Neural progenitor cell (in vitro differentiated cells): ENCODE results near the gene CA14. TPM values are rescaled to one million over a fixed set of nuclear protein-coding genes. Genes with fewer than 3 reads are reported as not detected.

Experiments
- DNase-seq: peaks from one replicate; pipeline ENCODE4 v3.0.0-alpha.2; 2016; ENCODE audit warnings: low spot score
- H2AFZ ChIP-seq: fragments of 200-600 bp; sonication (generic); replicated peaks from 2 replicates; pipeline ENCODE4 v1.6.1; 2016; ENCODE audit warnings: antibody characterized with exemption
- H3F3A ChIP-seq: fragments of 200-600 bp; sonication (generic); 2 replicates; pipeline ENCODE4 v1.6.1; 2016; ENCODE audit warnings: antibody characterized with exemption, low read depth
- H3K27ac ChIP-seq: fragments of 200-600 bp; sonication (generic); 2 replicates; pipeline ENCODE4 v1.5.1; 2016; ENCODE audit warnings: mild to moderate bottlenecking
- H3K27me3 ChIP-seq: fragments of 200-600 bp; sonication (generic); 2 replicates; pipeline ENCODE4 v1.6.1; 2016; ENCODE audit warnings: mild to moderate bottlenecking, moderate library complexity
- H3K36me3 ChIP-seq: fragments of 200-600 bp; sonication (generic); 2 replicates; pipeline ENCODE4 v1.5.1; 2016
- H3K4me1 ChIP-seq: fragments of 200-600 bp; sonication (generic); 2 replicates; pipeline ENCODE4 v1.6.1; 2016; ENCODE audit warnings: mixed run types
- H3K4me2 ChIP-seq: fragments of 200-600 bp; sonication (generic); 2 replicates; pipeline ENCODE4 v1.6.1; 2016
- H3K4me3 ChIP-seq: fragments of 200-600 bp; sonication (generic); 2 replicates; pipeline ENCODE4 v1.5.1; 2016
- H3K79me2 ChIP-seq: fragments of 200-600 bp; sonication (generic); 2 replicates; pipeline ENCODE4 v1.6.1; 2016; ENCODE audit warnings: low read depth
- H3K9ac ChIP-seq: fragments of 200-600 bp; sonication (generic); 2 replicates; pipeline ENCODE4 v1.6.1; 2016
- H3K9me3 ChIP-seq: fragments of 200-600 bp; sonication (generic); 2 replicates; pipeline ENCODE4 v1.5.1; 2016; ENCODE audit warnings: low read depth
- H4K20me1 ChIP-seq: fragments of 200-600 bp; sonication (generic); 2 replicates; pipeline ENCODE4 v1.6.1; 2016; ENCODE audit warnings: low read depth
- H3K27ac Mint-ChIP-seq: 3 replicates; pipeline ENCODE4 v1.8.0; 2021; ENCODE audit warnings: mixed read lengths
- H3K27me3 Mint-ChIP-seq: 2 replicates; pipeline ENCODE4 v1.8.0; 2022; ENCODE audit warnings: low read depth, mild to moderate bottlenecking, inconsistent platforms, moderate library complexity, mixed read lengths; ENCODE audit not compliant: insufficient read depth
- H3K36me3 Mint-ChIP-seq: 3 replicates; pipeline ENCODE4 v1.8.0; 2021; ENCODE audit warnings: mixed read lengths
- H3K4me1 Mint-ChIP-seq: 3 replicates; pipeline ENCODE4 v1.8.0; 2021; ENCODE audit warnings: mixed read lengths
- H3K4me3 Mint-ChIP-seq: 3 replicates; pipeline ENCODE4 v1.8.0; 2021; ENCODE audit warnings: mild to moderate bottlenecking, moderate library complexity, mixed read lengths
- H3K9me3 Mint-ChIP-seq: 3 replicates; pipeline ENCODE4 v1.8.0; 2020; ENCODE audit warnings: mixed read lengths
- CTCF ChIP-seq: fragments of 200-600 bp; sonication (generic); IDR thresholded peaks from 2 replicates; pipeline ENCODE4 v1.5.1; 2017; ENCODE audit warnings: antibody characterized with exemption, mild to moderate bottlenecking
- EZH2 ChIP-seq: fragments of 200-600 bp; sonication (generic); IDR thresholded peaks from 2 replicates; pipeline ENCODE4 v1.6.1; 2017; ENCODE audit warnings: antibody characterized with exemption, mild to moderate bottlenecking, moderate library complexity
- EZH2phosphoT487 ChIP-seq: fragments of 200-600 bp; sonication (generic); IDR thresholded peaks from 2 replicates; pipeline ENCODE4 v1.6.1; 2017; ENCODE audit warnings: antibody characterized with exemption
- total RNA-seq: library from RNA; depleted of rRNA; stranded (reverse); fragments of >200 nt; gene quantifications from 2 replicates; pipeline ENCODE4 v1.2.3, GENCODE V29; 2015; ENCODE audit warnings: low replicate concordance

The CA14 gene
- total RNA-seq, 1 donor from 2014 or later, result 56.4 TPM

GRCh38 chr1:150256554-150257341, 826 bp upstream of the CA14 start:
- no peak overlapping the region for H2AFZ ChIP-seq
- peak overlapping the region; percentile 67 for H3K9ac ChIP-seq

GRCh38 chr1:150259217-150259616, 1.6 kb downstream of the CA14 start:
- Mint-ChIP-seq H3K27me3 (peaks cover 9% of the 10 kb centered on the region), H3K27ac (peak overlapping the region; percentile 95), H3K9me3 (no peaks in the 10 kb centered on the region), H3K4me1 (peaks cover 54% of the 10 kb centered on the region), H3K36me3 (peaks cover 12% of the 10 kb centered on the region), H3K4me3 (peak overlapping the region; percentile 93)
- no peak for DNase-seq
- no peaks in the 10 kb centered on the region for H3K27me3 ChIP-seq
- H4K20me1 ChIP-seq, result no peaks in the 10 kb centered on the region
- TF ChIP-seq EZH2phosphoT487 (no peak), EZH2 (no peak), CTCF (no peak)
- H3K4me3 ChIP-seq, result peak overlapping the region; percentile 84
- peak overlapping the region; percentile 99 for H3K4me2 ChIP-seq
- H3K9ac ChIP-seq, result peak overlapping the region; percentile 67
- no peaks in the 10 kb centered on the region for H3K9me3 ChIP-seq
- H2AFZ ChIP-seq, result no peak overlapping the region
- H3K36me3 ChIP-seq, result no peaks in the 10 kb centered on the region
- peaks cover 23% of the 10 kb centered on the region for H3K4me1 ChIP-seq
- H3K27ac ChIP-seq, result peak overlapping the region; percentile 83
- peaks cover 68% of the 10 kb centered on the region for H3F3A ChIP-seq
- peaks cover 48% of the 10 kb centered on the region for H3K79me2 ChIP-seq

More at GRCh38 chr1:150256554-150257341, 826 bp upstream of the CA14 start:
- DNase-seq, result peak; percentile 84
- H3K9me3 ChIP-seq, result no peaks in the 10 kb centered on the region
- H3K27ac ChIP-seq, result peak overlapping the region; percentile 98
- peaks cover 54% of the 10 kb centered on the region for H3K4me1 Mint-ChIP-seq
- no peaks in the 10 kb centered on the region for H3K36me3 ChIP-seq
- H3K4me2 ChIP-seq, result peak overlapping the region; percentile 99
- peaks cover 56% of the 10 kb centered on the region for H3F3A ChIP-seq
- peak overlapping the region; percentile 93 for H3K4me3 Mint-ChIP-seq
- H3K36me3 Mint-ChIP-seq, result peaks cover 6% of the 10 kb centered on the region
- no peaks in the 10 kb centered on the region for H3K27me3 ChIP-seq
- no peaks in the 10 kb centered on the region for H3K9me3 Mint-ChIP-seq
- peaks cover 12% of the 10 kb centered on the region for H3K27me3 Mint-ChIP-seq
- peaks cover 44% of the 10 kb centered on the region for H3K79me2 ChIP-seq
- H3K27ac Mint-ChIP-seq, result peak overlapping the region; percentile 95
- H4K20me1 ChIP-seq, result no peaks in the 10 kb centered on the region
- TF ChIP-seq EZH2 (no peak), EZH2phosphoT487 (no peak), CTCF (no peak)
- peaks cover 23% of the 10 kb centered on the region for H3K4me1 ChIP-seq
- peak overlapping the region; percentile 84 for H3K4me3 ChIP-seq

GRCh38 chr1:150259758-150260669, 2.4 kb downstream of the CA14 start:
- Mint-ChIP-seq H3K4me1 (peaks cover 54% of the 10 kb centered on the region), H3K4me3 (peak overlapping the region; percentile 93), H3K27me3 (peaks cover 9% of the 10 kb centered on the region), H3K36me3 (peaks cover 12% of the 10 kb centered on the region), H3K9me3 (no peaks in the 10 kb centered on the region), H3K27ac (peak overlapping the region; percentile 95)
- H3K9me3 ChIP-seq, result no peaks in the 10 kb centered on the region
- H3K27me3 ChIP-seq, result no peaks in the 10 kb centered on the region
- peak overlapping the region; percentile 83 for H3K27ac ChIP-seq
- H3K9ac ChIP-seq, result peak overlapping the region; percentile 67
- H3K4me1 ChIP-seq, result peaks cover 23% of the 10 kb centered on the region
- H3K4me2 ChIP-seq, result peak overlapping the region; percentile 99
- DNase-seq, result peak; percentile 90
- no peaks in the 10 kb centered on the region for H3K36me3 ChIP-seq
- no peak overlapping the region for H2AFZ ChIP-seq
- peaks cover 48% of the 10 kb centered on the region for H3K79me2 ChIP-seq
- peak overlapping the region; percentile 84 for H3K4me3 ChIP-seq
- H3F3A ChIP-seq, result peaks cover 74% of the 10 kb centered on the region
- no peaks in the 10 kb centered on the region for H4K20me1 ChIP-seq
- no peak for TF ChIP-seq EZH2
- no peak for TF ChIP-seq CTCF
- no peak for TF ChIP-seq EZH2phosphoT487
